Left ventricle myocardium inferior (tissue), 1 donor: ENCODE data around the gene PRSS21. TPM values are rescaled to one million over a fixed set of nuclear protein-coding genes. Genes with fewer than 3 reads are reported as not detected.

Experiments
- DNase-seq: peaks from one replicate; pipeline ENCODE4 v3.0.0-alpha.2; 2020
- H3K27ac ChIP-seq: fragments of 200-600 bp; replicated peaks from 2 replicates; pipeline ENCODE4 v1.8.0; 2021
- H3K27me3 ChIP-seq: fragments of 200-600 bp; 2 replicates; pipeline ENCODE4 v1.8.0; 2021; ENCODE audit warnings: low read depth
- H3K36me3 ChIP-seq: fragments of 200-600 bp; 2 replicates; pipeline ENCODE4 v1.8.0; 2021
- H3K4me1 ChIP-seq: fragments of 200-600 bp; 2 replicates; pipeline ENCODE4 v1.8.0; 2021
- H3K4me3 ChIP-seq: fragments of 200-600 bp; 2 replicates; pipeline ENCODE4 v1.8.0; 2021; ENCODE audit warnings: mild to moderate bottlenecking, moderate library complexity
- H3K9me3 ChIP-seq: fragments of 200-600 bp; replicated peaks from 2 replicates; pipeline ENCODE4 v1.8.0; 2021
- CTCF ChIP-seq: fragments of 200-600 bp; IDR thresholded peaks from 2 replicates; pipeline ENCODE4 v1.8.0; 2021; ENCODE audit warnings: antibody characterized with exemption, mild to moderate bottlenecking, borderline replicate concordance
- intact Hi-C: fragments of 100-400 bp; cut with micrococcal nuclease; formaldehyde crosslinking; loops from one replicate; pipeline ENCODE4 v1.11.0; 2022
- total RNA-seq: library from RNA; stranded (reverse); fragmentation: NEBNext Ultra II Directional; extraction: Animal tissue kit (Norgen Biotek cat#: 25700); gene quantifications from one replicate; pipeline ENCODE4 v1.2.1, GENCODE V29; 2021
- donor health status: DM: no; HTN: yes; CAD: no; lungs with severe emphysema.

Gene PRSS21
- total RNA-seq, 1 donor from 2014 or later: not detected

DNA sequence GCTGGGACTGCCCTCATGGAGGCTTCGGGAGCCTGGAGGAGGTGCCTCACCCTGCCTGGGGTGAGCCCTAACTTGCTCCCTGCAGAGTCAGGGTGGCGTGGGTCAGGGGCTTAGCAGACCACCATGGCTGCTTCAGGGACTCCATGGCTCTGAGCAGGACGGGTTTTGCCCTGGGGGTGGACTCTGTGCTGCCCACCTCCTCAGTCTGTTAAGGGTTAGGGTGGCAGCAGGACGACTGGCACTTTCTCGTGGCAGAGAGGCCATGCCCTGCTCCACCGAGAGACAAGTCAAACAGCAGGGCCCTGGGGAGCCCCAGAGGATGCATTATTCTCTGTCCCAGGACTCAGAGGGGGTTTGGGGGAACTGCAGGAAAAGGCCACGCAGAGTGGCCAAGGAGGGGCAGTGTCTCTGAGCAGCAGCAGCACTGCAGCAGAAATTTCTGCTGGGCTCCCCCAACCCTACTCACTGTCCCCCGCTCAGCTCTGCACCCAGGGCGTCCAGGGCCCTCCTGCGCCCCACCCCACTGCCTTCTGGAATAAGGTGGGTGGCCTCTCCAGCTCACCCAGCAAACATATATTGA, 42.7 kb downstream of the PRSS21 start:
- DNase-seq: no peak
- Histone ChIP-seq H3K36me3 (no peaks in the 10 kb centered on the region), H3K27ac (no peak overlapping the region), H3K4me3 (no peak overlapping the region), H3K9me3 (peaks cover 23% of the 10 kb centered on the region), H3K27me3 (peaks cover 76% of the 10 kb centered on the region), H3K4me1 (no peaks in the 10 kb centered on the region)
- intact Hi-C loops: no loop called here
- no peak for TF ChIP-seq CTCF

GRCh38 chr16:2860826-2861567, 44.0 kb downstream of the PRSS21 start:
- Histone ChIP-seq H3K27ac (no peak overlapping the region), H3K4me3 (no peak overlapping the region), H3K36me3 (no peaks in the 10 kb centered on the region), H3K4me1 (no peaks in the 10 kb centered on the region), H3K27me3 (peaks cover 71% of the 10 kb centered on the region), H3K9me3 (peaks cover 21% of the 10 kb centered on the region)
- DNase-seq: no peak
- no peak for TF ChIP-seq CTCF
- intact Hi-C loops: no loop called here

DNA sequence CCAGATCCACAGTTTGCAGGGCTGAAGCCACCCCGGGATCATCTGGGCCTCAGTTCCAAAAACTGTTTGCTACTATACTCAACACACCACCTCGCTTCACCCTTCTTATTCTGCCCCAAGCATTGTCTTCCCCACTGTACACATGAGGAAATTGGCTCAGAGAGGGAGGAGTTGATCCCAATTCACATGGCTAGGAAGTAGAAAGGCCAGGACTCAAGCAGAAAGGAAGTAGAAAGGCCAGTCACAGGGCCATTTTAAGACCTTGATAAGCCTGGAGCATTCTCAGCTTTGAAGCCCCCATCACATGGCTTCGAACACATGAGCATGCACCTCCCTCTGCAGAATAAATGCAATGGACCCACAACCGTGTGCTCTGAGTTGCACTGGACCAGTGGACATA, 48.6 kb downstream of the PRSS21 start:
- DNase-seq: no peak
- no peak overlapping the region for H3K27ac ChIP-seq
- peaks cover 24% of the 10 kb centered on the region for H3K27me3 ChIP-seq
- intact Hi-C loops: no loop called here
- no peak overlapping the region for H3K4me3 ChIP-seq
- no peaks in the 10 kb centered on the region for H3K36me3 ChIP-seq
- peaks cover 10% of the 10 kb centered on the region for H3K4me1 ChIP-seq
- TF ChIP-seq CTCF: no peak
- peaks cover 14% of the 10 kb centered on the region for H3K9me3 ChIP-seq

GRCh38 chr16:2866431-2866830, 49.4 kb downstream of the PRSS21 start:
- Histone ChIP-seq H3K4me1 (peaks cover 10% of the 10 kb centered on the region), H3K27me3 (peaks cover 17% of the 10 kb centered on the region), H3K36me3 (no peaks in the 10 kb centered on the region), H3K27ac (no peak overlapping the region), H3K9me3 (peaks cover 6% of the 10 kb centered on the region), H3K4me3 (no peak overlapping the region)
- intact Hi-C loops: no loop called here
- DNase-seq: no peak
- TF ChIP-seq CTCF: no peak

- Histone ChIP-seq H3K4me1 (peaks cover 10% of the 10 kb centered on the region), H3K9me3 (no peaks in the 10 kb centered on the region), H3K4me3 (peak overlapping the region; percentile 72), H3K36me3 (no peaks in the 10 kb centered on the region), H3K27ac (peak overlapping the region; percentile 94), H3K27me3 (peaks cover 6% of the 10 kb centered on the region)
- no peak for DNase-seq
- intact Hi-C loops: no loop called here
- no peak for TF ChIP-seq CTCF
Observed at GRCh38 chr16:2867661-2867986, 50.6 kb downstream of the PRSS21 start.
